HG02759 (cell line): ENCODE measurements around the gene CFAP61.

Experiments used
- ATAC-seq: cut with Tn5 transposase; IDR thresholded peaks from one replicate; pipeline ENCODE4 v1.9.1; 2021; ENCODE audit warnings: mild to moderate bottlenecking, moderate library complexity; ENCODE audit not compliant: unreplicated experiment

The CFAP61 gene

DNA sequence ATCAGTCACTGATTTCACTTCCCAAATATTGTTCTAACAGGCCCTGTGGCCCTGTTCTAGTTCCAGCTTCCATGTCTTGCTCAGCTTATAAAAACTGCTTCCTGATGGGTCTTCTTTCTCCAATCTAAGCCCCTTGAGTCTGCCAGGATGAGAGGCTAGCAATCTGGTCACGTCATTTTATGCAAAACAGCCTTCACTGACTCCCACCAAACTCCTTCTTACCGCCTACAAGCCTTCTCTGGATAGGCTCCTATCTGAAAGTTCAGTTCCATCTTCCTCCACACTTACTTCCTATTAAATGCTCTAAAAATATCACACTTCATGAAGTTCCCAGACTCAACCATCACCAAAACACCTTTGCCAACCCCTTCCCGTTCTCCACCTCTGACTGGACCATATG is 15.6 kb upstream of the CFAP61 start:
- ATAC-seq, result no peak

DNA sequence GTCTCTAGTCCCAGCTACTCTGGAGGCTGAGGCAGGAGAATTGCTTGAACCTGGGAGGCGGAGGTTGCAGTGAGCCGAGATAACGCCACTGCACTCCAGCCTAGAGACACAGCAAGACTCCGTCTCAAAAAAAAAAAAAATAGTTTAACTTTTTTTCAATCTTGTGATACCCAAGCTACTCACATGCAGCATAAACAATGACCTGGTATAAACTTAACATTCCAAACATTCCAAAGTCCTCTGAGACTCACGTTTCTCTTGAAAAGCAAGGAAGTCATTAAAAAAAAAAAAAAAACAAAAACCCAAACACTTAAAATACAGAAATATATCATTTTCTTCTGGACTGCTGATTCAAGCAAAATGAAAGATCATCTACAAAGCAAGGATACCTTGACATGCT is 14.4 kb upstream of the CFAP61 start:
- ATAC-seq, result no peak

DNA sequence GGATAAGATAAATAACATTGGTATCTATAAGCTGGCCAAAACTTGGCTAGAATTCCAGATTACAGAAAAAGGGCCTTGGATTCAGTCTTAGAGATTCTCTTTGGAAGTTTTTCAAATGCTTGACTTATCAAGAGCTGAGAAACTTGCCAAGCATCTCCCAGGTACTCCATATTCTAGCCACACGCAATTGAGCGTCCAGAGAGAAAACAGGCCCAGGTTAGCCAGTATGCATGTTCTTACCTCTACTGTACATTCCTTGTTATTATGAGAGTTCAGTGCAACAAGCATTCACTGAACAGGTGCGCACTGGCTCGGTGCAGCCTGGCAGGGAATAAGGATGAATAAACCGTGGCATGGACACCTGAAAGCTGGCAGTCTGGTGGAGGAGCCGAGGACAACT is 13.7 kb upstream of the CFAP61 start:
- ATAC-seq, result no peak

DNA sequence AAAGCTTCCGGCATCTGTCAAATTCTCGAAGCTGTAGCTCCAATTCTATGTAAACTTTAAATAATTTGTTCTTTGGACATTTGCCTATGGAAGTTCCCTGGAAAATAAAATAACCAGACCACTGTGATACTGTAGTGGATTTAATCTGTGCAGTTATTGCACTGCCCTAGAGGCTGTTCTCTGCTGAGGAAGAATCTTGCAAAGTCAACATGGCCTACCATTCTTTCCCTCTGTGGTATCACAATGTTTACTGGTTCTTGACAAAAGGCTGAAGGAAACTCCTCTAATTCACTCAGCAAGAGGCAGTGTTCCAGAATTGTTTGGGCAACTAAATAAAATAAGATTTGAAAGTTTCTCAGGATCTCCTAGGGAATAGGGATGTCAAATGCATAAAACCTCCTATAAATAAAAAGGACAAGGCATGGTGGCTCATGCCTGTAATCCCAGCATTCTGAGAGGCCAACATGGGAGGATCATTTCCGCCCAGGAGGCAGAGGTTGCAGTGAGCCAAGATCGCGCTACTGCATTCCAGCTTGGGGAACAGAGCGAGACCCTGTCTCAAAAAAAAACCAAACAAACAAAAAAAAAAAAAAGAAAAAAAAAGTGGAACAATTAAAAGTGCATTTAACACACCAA is 12.5 kb upstream of the CFAP61 start:
- ATAC-seq, result no peak

DNA sequence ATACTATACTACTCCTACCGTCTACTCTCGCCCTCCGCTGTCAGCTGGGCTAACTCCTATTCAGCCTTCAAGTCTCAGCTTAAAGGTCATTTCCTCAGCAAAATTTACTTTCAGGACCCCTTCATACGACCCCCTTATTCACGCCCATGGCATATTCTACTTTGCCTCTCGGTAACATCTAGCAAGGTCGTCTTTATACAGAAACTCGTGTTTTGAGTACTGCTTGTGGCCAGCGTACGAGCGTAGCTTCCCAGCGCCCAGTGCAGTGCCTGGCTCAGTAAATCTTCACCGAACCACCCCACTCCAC is 612 bp upstream of the CFAP61 start:
- no peak for ATAC-seq

DNA sequence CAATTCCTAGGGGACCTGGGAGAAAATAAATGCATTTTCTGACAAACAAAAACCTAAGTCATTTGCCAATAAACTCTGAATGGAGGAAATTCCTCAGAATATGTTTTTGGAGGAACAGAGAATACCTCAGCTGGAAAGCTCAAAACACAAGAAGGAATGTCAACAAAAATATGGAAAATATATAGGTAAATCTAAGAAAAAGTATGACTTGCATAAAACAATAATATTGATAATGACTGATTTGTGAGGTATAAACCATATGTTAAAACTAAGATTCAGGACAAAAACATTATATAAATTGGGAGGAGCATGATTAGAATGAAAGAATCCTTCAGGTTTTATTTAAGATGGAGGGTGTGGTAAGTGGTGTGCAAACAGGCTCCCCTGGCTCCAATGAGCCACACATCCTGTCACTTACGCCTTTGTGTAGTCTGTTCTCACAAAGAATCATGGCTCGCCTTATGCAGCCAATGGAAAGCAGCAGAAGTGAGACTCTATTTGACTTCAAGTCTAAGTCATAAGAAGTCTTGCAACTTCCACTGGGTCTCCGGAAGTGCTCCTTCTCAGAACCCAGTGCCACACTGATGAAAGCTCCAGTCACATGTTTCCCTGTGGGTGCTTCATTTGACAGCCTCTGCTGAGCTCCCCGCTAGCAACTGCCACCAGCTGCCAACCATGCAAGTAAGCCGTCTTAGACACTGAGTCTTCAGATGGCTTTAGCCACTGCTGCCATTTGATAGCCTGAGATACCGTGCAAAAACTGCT is 8.1 kb downstream of the CFAP61 start:
- ATAC-seq, result no peak

DNA sequence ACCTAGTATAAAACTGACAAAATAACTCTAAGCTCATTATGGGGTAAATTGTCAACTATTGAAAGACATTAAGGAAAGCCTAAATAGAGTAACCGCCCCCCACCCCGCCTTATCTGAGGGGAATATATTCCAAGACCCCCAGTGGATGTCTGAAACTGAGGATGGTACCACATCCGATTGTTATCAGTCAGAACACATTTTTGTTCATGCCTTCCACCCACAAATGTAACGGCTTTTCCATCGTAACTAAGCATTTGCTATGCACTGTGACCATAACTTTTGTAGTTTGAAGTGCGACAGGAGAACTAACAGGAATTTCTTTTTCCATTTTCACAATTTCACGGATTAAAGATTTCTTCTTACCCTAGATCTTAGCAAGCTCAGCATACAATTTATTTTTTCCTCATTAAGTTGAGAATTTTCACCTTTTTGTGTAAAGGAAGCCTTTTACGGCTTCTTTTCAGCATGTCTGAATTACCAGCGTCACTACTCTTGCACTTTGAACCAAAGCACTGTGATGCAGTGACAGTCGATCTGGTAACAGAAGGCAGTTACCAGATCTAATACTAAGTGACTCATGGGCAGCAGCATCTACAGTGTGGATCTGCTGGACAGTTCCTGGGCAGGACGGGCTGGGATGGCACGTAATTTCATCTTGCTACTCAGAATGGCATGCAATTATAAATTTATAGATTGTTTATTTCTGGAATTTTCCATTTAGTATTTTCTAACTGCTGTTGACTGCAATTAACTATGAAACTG is 11.8 kb downstream of the CFAP61 start:
- no peak for ATAC-seq

DNA sequence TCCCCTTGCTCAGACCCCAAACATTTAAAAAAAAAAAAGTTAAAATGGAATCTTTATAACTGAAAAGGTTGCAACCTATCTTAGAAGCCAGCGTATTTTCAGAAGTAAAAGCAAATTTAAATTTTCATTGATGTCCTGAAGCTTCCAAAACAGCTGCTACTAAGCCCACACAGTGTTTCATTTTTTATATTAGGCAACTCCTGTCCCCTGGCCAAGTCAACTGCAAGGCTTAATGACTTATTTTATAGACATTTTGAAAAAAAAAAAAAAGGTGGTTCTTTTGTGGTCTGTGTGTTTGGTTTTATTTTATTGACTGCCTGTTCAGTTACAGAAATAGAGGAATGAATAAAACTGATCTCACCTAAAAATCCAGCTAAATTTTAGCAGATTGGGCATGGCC is 13.0 kb downstream of the CFAP61 start:
- no peak for ATAC-seq

DNA sequence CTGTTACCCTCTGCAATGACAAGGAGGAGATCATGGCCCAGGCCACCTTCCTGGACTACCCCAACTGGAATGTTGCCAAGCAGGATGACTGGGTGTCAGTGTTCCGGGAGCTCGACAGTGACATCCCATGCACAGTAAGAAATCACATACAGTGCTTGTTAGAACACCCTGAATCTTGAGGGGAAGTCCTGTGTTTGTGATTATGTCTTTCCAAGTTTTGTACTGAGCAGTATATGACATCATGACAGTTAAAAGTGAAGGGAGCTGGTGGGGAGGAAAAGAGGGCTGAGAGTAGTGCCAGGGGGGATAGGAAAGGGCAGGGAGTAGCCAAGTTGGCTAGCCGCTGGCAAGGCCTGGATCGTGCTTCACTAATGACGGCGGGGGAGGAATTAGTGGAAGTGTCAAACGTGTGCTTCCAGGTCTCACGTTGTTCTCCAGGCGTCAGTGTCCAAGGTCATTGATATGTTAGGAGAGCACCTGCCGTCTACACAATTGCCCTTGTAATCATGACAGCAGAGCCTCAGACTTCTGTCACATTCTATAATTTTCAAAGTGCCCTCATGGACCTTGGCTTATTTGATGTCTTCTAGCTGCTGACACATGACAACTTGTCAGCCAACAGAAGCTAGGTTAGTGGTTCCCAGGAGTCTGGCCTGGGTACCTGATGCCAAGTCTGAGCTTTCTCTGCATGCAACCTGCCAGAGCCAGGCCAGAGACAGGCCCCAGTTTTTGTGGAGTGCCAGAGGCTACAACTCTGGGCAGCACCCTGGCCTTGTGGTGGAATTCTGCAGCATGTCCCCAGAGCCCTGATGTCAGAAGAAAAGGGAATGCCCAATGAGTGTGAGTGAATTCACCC is 18.8 kb downstream of the CFAP61 start:
- no peak for ATAC-seq

DNA sequence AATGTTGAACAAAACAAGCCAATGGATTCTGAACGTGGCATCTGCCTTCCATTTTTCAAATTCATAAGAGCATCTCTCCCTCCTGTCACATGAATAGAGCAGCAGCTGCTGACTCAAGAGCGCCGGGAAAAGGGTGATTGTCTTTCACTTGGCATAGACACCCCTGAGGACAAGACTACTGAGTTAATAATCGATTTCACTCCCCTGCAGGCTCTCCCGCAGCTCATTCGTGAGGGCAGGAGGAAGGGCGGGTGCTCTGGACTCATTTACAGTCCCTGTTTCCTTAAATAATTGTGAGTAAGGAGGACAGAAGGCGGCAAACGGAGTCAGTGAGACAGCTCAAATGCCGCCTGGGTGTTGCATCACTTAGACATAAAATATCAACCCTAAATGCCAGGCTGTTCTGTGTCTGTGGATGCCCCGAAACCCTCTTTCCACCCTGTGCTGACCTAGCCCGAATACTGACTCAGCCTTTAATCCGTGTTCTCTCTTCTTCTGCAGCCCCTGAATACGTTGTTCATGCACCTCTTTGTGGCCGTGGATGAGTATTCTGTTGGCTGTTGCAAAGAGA is 21.6 kb downstream of the CFAP61 start:
- no peak for ATAC-seq

DNA sequence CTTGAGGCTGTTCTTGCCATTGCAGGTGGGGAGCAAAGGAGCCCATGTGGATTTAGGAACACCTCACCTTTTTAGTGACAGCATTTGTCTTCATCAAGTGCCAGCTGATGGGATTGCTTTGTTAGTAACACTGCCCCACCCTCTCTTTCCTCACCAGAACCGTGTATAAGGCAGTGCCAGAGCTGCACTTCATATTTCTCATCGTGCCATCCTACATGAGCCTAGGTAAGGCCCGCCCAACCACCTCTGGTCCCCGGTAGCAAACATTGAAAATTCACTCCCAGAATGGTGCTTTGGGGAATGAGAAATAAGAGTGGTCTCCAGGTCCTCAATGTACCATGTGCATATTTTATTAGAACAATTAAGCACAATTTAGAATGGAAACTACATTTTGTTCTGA is 22.7 kb downstream of the CFAP61 start:
- no peak for ATAC-seq

DNA sequence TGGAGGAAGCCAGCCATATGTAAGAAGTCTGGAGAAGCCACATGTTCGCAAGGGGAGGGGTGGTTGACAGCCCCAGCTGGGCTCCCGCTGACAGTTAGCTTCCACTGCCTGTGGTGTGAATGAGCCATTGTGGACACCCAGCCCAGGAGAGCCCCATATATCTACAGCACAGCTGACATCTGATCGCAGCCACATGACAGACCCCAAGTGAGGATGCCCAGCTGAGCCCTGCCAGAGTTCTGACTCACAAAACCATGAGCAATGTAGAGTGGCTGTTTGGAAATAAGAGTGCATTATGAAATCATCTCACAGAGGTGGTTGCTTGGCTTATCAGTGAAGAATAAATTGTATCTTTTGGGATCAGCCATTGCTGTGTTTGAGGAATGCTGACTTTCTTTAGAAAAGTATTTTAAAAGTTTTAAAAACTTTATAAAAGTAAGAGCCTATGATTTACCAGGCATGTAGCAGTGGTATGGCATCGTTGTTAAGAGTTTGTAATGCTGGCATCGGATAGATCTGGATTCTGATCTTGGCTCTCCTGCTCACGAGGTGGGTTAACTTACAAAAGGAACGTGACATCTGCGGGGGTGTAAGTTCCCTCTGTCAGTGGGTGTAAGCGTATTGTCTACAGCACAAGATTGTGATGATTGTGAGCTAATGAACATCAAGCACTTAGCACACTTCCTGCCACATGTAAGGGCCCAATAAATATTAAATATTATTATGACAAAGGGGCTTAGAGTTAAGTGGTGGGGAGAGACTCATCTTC is 24.1 kb downstream of the CFAP61 start:
- ATAC-seq, result no peak

DNA sequence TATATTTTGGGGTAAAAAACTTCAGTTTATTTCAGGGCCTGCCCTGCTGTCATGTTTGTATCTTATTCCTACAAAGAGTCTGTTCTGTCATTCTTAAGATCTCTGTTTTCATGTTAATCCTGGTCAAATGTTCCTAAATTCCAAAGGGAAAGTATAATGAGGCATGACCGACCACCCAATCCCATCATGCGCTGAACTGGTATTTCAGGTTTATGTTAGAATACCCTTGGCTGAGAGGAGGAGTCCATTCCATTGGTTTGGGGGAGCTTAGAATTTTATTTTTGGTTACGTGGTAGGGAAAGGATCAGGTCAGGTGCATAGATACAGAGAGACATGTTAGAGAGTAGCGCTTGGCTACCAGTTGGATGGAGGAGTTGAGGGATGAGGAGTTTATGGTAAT is 25.7 kb downstream of the CFAP61 start:
- no peak for ATAC-seq

DNA sequence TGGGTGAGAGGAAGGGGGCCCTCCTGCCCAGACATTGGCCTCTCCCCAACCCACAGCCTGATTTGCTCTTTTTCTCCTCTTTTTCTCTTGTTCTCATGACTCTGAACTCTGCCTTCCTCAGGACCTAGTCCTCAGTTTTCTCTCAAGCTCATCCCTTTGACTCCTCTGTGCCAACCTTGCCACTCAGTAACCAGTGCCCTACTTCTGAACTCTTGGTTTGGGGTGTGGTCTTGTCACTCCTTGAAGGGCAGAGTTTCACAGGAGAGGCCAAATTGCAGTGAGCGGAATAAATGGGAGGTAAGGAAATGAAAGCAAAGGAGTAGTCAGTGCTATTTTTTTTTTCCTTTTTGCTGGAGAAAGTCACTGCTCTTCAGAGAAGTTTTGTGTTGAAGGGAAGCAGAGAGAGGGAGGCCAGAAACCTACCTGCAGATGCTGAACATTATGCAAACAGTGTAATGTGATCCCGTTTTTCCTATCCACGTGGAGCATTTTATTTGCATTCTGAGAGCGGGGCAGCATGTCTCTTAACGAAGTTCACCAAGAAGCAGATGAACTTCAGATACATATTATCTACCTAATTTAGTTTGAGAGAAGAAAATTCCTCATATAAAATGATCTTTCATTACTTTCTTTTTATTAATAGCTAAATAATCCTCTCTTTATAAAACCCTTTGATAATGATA is 26.9 kb downstream of the CFAP61 start:
- no peak for ATAC-seq

DNA sequence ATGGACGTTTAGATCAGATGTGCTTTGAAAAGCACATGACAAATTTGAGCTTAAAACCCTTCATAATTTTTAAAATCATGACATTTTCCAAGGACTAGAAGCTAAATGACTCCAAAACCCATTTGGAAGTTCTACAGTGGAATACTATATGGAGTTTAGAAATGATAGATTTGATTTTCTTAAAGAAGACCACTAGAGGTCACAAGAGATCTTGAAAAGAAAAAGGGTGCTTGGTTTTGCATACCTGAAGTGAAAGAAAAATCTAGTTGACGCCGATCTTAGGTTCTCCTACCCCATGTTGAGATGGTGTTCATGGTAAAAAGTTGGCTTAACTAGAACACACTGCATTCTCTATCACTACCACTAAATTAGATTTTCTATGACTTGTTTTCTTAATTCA is 31.5 kb downstream of the CFAP61 start:
- ATAC-seq, result no peak

DNA sequence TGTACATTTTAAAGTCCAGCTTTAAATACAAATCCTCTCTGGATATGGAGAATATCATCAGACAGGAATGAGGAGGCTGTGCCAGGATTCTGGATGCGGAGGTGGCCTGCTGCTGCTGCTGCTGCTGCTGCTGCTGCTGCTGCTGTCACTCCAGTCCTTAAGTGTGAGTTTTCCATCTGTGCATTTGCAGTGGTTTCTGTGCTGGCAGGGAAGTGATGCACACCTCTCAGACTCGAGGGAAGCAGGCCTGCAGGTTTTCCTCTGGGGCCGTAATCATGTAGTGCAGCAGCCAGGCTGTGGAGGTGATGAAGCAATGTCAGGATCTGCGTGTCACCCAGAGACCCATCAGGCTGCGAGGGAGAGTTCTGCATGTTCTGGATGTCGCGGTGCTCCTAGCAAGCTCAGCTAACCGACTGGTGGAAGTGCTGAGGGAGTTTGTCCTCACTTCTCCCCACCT is 32.0 kb downstream of the CFAP61 start:
- ATAC-seq, result no peak

DNA sequence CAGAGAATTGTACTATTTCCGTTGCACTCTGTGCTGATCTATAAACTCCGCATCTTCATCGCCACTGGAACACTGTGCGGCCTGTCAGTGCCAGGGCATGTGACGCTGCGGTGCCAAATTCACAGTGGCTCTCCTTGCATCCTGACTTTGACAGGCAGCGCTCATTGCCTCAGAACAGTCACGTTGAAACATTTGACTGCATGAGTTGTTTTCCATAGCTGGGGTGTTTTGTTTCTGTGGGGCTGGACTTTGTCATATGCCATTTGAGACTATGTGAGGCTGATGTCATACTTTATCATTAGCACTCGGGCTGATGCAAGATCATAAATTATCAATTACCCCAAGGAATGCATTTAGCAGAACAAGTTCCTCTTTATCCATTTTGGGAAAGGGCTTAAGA is 32.7 kb downstream of the CFAP61 start:
- ATAC-seq, result no peak

DNA sequence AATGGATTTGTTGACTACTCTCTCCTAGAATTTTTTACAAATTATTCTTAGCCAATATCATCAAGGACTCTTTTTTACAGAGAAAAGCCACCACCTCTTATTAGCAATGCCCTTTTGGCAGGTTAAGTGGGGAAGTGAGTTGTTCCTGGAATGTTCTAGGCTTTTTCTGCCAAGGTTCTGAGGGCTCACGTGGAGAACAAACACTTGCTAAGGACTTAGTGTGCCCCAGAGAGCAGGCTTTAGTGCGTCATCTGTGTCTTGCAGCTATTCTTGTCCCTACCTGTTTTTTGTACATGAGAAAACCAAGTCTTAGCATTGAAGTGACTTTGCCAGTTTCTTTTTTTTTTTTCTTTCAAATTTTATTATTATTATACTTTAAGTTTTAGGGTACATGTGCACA is 33.5 kb downstream of the CFAP61 start:
- ATAC-seq, result no peak

DNA sequence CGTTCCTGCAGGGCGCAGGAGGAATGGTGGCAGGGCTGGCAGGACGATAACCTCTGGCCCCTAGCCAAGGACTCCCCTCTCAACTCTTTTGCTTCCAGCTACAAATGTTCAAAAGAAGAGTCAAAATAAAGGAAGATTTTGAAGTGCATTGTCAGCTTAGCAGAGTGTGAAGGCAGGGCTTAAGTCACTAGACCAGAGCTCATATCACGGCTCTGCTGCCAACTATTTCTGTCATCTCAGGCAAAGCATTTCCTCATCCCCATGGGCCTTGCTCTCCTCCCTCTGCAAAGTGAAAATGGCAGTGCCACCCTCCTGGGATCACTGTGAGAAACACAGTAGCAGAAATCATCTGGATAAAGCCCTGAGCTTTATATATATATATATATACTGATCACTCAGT is 36.7 kb downstream of the CFAP61 start:
- no peak for ATAC-seq

DNA sequence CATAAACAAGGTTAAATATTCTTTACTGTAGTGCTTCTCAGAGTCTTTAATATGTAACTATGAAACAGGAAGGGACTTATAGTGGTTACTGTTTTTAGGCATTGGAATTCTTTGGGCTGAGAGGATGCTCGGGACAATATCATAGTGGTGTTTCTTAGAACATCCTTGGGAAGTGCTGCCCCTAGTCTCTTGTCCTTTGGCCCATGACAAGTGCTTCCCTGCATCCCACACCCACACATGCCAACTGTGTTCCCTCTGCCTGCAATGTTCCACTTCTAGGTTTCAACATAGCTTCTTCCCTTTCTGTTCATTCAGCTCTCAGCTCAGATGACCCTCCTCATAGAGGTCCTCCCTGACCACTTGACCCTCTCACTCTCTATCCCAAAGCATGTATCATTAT is 37.6 kb downstream of the CFAP61 start:
- no peak for ATAC-seq
